Measurements from ENCODE around the gene TXNL4A. TPM values are rescaled to one million over a fixed set of nuclear protein-coding genes. Genes with fewer than 3 reads are reported as not detected.
"Not testable (repeated sequence)": the region's sequence is repeated elsewhere in the genome, so short reads cannot be mapped to it uniquely, and the experiment has no call there.

Gene TXNL4A
- total RNA-seq, 1 experiment from 2014 or later, result 178 TPM

- Histone ChIP-seq H3K4me3 (replicated peaks in 1 of 2; ENCODE audit: low read depth in 1 of 2, low read length in 2 of 2) (no peak overlapping the region), H3K9ac (ENCODE audit: low read length) (no peak overlapping the region), H3K4me1 (ENCODE audit: control insufficient read depth in 1 of 2, insufficient read depth in 2 of 2, low read length in 2 of 2) (no peaks in the 10 kb centered on the region), H3K4me2 (ENCODE audit: low read length) (no peak overlapping the region), H3K27ac (ENCODE audit: low read depth, low read length) (no peak overlapping the region), H3K9me2 (ENCODE audit: insufficient read depth) (no peaks in the 10 kb centered on the region), H4K20me1 (ENCODE audit: insufficient read depth) (no peaks in the 10 kb centered on the region), H3K27me3 (ENCODE audit: insufficient read depth, low read length) (no peaks in the 10 kb centered on the region), H3K36me3 (ENCODE audit: control insufficient read depth in 1 of 2, insufficient read depth in 2 of 2, low read length in 2 of 2) (no peaks in the 10 kb centered on the region), H3K9me3 (ENCODE audit: control insufficient read depth in 1 of 2, insufficient read depth in 1 of 2, low read depth in 1 of 2, low read length in 2 of 2) (0 out of 4 replicates have a peak, but pooled peaks cover 0 to 3% of the 10 kb centered on the region in 2 experiments), H3K79me2 (ENCODE audit: insufficient read depth, low read length) (no peaks in the 10 kb centered on the region), H2AFZ (ENCODE audit: low read depth, low read length, poor library complexity, severe bottlenecking) (no peak overlapping the region)
- CTCF ChIA-PET, result interaction anchor here (0.6 kb wide), 1 partner anchor 39 kb away, joined by 3 read pairs; no protein-coding TSS in a partner anchor
- BruUV-seq (replicated peaks), result no TSS peak
- intact Hi-C loops (cut with micrococcal nuclease), result no loop called here
- ATAC-seq (no peak), DNase-seq (ENCODE audit: low read depth, low spot score) (no peak)
- no peak for TF ChIP-seq ATF3 (IDR thresholded peaks at IDR 0.05)
- TF ChIP-seq CTCF (IDR thresholded peaks at IDR 0.05 in 2 of 3, conservative IDR thresholded peaks at IDR 0.05 in 1 of 3; ENCODE audit: borderline replicate concordance in 1 of 3, insufficient read depth in 1 of 3, low read depth in 2 of 3, low read length in 2 of 3), result no peak
- TF ChIP-seq EGR1 (IDR thresholded peaks at IDR 0.05; ENCODE audit: low read depth), result no peak
- no peak for TF ChIP-seq SP1 (IDR thresholded peaks at IDR 0.05; ENCODE audit: low read depth)
- no peak for TF ChIP-seq POLR2AphosphoS5 (IDR thresholded peaks at IDR 0.05; ENCODE audit: low read depth, low read length)
- POLR2A ChIA-PET, result no interaction called here
- RAD21 ChIA-PET (ENCODE audit: low non-redundant PET in 1 of 2, low total read pairs in 2 of 2, uncharacterized antibody in 2 of 2, unreplicated experiment in 2 of 2), result no interaction called here
Observed at GRCh38 chr18:80000877-80001276, 12.5 kb upstream of the TXNL4A start.

- H3K79me2 ChIP-seq (ENCODE audit: insufficient read depth, low read length); H2AFZ ChIP-seq (ENCODE audit: low read depth, low read length, poor library complexity, severe bottlenecking); intact Hi-C loops (cut with micrococcal nuclease); H3K9ac ChIP-seq (ENCODE audit: low read length); DNase-seq (ENCODE audit: low read depth, low spot score); BruUV-seq (replicated peaks); H3K27ac ChIP-seq (ENCODE audit: low read depth, low read length); H3K27me3 ChIP-seq (ENCODE audit: insufficient read depth, low read length); RAD21 ChIA-PET (ENCODE audit: low non-redundant PET in 1 of 2, low total read pairs in 2 of 2, uncharacterized antibody in 2 of 2, unreplicated experiment in 2 of 2); CTCF ChIA-PET; H3K4me1 ChIP-seq (ENCODE audit: control insufficient read depth in 1 of 2, insufficient read depth in 2 of 2, low read length in 2 of 2); ATAC-seq; H3K9me2 ChIP-seq (ENCODE audit: insufficient read depth); H3K4me3 ChIP-seq (replicated peaks in 1 of 2; ENCODE audit: low read depth in 1 of 2, low read length in 2 of 2); H3K9me3 ChIP-seq (ENCODE audit: control insufficient read depth in 1 of 2, insufficient read depth in 1 of 2, low read depth in 1 of 2, low read length in 2 of 2); H3K4me2 ChIP-seq (ENCODE audit: low read length); POLR2A ChIA-PET; H4K20me1 ChIP-seq (ENCODE audit: insufficient read depth); H3K36me3 ChIP-seq (ENCODE audit: control insufficient read depth in 1 of 2, insufficient read depth in 2 of 2, low read length in 2 of 2): not testable (repeated sequence)
Observed at GRCh38 chr18:79999701-80000100, 11.3 kb upstream of the TXNL4A start.
